H1 (cell line): Measurements from ENCODE around the gene DSC3.

Experiments
- ASH2L ChIP-seq: fragments of 200-600, 300-600 bp; sonication (generic); IDR thresholded peaks from one replicate; pipeline ENCODE4 v1.7.1; 2017; ENCODE audit warnings: low read length
- CEBPB ChIP-seq: IDR thresholded peaks from 2 replicates; pipeline ENCODE4 v1.6.1; 2012; ENCODE audit warnings: low read depth, low read length
- EP300 ChIP-seq, 2 experiments: IDR thresholded peaks; 1 replicate in 1 of 2; 2 replicates in 1 of 2; pipeline ENCODE4 v1.6.1; 2011 to 2012; ENCODE audit warnings: low read depth in 2 of 2, low read length in 2 of 2, mild to moderate bottlenecking in 2 of 2, borderline replicate concordance in 1 of 2, inconsistent platforms in 1 of 2, moderate library complexity in 1 of 2
- KDM4A ChIP-seq: IDR thresholded peaks from one replicate; pipeline ENCODE4 v1.7.1; 2012; ENCODE audit warnings: low read depth, mild to moderate bottlenecking, moderate library complexity, low read length, inconsistent platforms; ENCODE audit not compliant: severe bottlenecking
- POLR2A ChIP-seq, 2 experiments: IDR thresholded peaks; 1 replicate in 1 of 2; 2 replicates in 1 of 2; pipeline ENCODE4 v1.6.1; 2011; ENCODE audit warnings: low read depth in 2 of 2, low read length in 2 of 2, mild to moderate bottlenecking in 2 of 2; ENCODE audit errors: control extremely low read depth in 1 of 2
- POLR2AphosphoS5 ChIP-seq: IDR thresholded peaks from 2 replicates; pipeline ENCODE4 v1.6.1; 2011; ENCODE audit warnings: low read depth, low read length
- TAF7 ChIP-seq: optimal IDR thresholded peaks from 2 replicates; pipeline ENCODE3; 2011; ENCODE audit warnings: low read depth, mild to moderate bottlenecking, inconsistent platforms, low read length, moderate library complexity, borderline replicate concordance
- YY1 ChIP-seq: IDR thresholded peaks from 2 replicates; pipeline ENCODE4 v1.6.1; 2011; ENCODE audit warnings: low read depth, mild to moderate bottlenecking, low read length
- TF ChIP-seq, protein P1 (sequence below), 3 experiments: IDR thresholded peaks; 1 replicate in 2 of 3; 2 replicates in 1 of 3; pipeline versions ENCODE4 v1.5.1 to v1.6.1; 2011; ENCODE audit warnings: low read length in 3 of 3, mild to moderate bottlenecking in 3 of 3, inconsistent platforms in 2 of 3, low read depth in 1 of 3, moderate library complexity in 1 of 3; ENCODE audit not compliant: insufficient read depth in 1 of 3; ENCODE audit errors: control extremely low read depth in 1 of 3
- TF ChIP-seq, protein P2 (sequence below): IDR thresholded peaks from 2 replicates; pipeline ENCODE4 v1.6.1; 2012; ENCODE audit warnings: inconsistent platforms
- TF ChIP-seq, protein P3 (sequence below): IDR thresholded peaks from 2 replicates; pipeline ENCODE4 v1.6.1; 2011; ENCODE audit warnings: low read length, improper control_type of control experiment

DNA sequence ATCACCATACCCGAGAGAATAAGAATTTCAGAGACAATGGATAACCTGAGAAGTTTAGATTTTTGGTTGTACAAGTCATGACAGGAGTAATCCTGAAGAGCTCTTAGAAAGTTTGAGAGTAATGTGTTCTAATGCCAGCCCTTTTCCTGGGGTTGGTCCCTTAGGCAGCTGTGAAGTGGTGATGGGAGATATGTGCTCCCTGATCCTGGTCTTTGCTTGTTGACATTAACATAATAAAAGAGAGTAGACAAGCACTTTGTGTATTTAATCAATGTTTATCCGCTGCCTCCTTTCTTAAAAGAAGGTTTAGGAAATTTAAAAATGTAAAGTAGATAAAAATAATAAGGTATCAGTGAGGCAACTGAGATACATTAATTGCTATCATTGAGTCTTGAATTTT is 13.8 kb upstream of the DSC3 start:
- TF ChIP-seq, protein P1, sequence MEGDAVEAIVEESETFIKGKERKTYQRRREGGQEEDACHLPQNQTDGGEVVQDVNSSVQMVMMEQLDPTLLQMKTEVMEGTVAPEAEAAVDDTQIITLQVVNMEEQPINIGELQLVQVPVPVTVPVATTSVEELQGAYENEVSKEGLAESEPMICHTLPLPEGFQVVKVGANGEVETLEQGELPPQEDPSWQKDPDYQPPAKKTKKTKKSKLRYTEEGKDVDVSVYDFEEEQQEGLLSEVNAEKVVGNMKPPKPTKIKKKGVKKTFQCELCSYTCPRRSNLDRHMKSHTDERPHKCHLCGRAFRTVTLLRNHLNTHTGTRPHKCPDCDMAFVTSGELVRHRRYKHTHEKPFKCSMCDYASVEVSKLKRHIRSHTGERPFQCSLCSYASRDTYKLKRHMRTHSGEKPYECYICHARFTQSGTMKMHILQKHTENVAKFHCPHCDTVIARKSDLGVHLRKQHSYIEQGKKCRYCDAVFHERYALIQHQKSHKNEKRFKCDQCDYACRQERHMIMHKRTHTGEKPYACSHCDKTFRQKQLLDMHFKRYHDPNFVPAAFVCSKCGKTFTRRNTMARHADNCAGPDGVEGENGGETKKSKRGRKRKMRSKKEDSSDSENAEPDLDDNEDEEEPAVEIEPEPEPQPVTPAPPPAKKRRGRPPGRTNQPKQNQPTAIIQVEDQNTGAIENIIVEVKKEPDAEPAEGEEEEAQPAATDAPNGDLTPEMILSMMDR (IDR thresholded peaks at IDR 0.05; ENCODE audit: control extremely low read depth in 1 of 3, insufficient read depth in 1 of 3, low read depth in 1 of 3, low read length in 3 of 3) = no peak
- TF ChIP-seq, protein P2, sequence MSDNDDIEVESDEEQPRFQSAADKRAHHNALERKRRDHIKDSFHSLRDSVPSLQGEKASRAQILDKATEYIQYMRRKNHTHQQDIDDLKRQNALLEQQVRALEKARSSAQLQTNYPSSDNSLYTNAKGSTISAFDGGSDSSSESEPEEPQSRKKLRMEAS = no peak
- TF ChIP-seq TAF7 (no peak), ASH2L (no peak), YY1 (no peak), POLR2AphosphoS5 (no peak), POLR2A (IDR thresholded peaks at IDR 0.05; ENCODE audit: control extremely low read depth in 1 of 2, low read depth in 2 of 2, low read length in 2 of 2) (no peak), KDM4A (no peak), EP300 (IDR thresholded peaks at IDR 0.05; ENCODE audit: borderline replicate concordance in 1 of 2, low read depth in 2 of 2, low read length in 2 of 2) (no peak), CEBPB (no peak)
- TF ChIP-seq, protein P3, sequence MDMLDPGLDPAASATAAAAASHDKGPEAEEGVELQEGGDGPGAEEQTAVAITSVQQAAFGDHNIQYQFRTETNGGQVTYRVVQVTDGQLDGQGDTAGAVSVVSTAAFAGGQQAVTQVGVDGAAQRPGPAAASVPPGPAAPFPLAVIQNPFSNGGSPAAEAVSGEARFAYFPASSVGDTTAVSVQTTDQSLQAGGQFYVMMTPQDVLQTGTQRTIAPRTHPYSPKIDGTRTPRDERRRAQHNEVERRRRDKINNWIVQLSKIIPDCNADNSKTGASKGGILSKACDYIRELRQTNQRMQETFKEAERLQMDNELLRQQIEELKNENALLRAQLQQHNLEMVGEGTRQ = no peak
